HepG2 (cell line): Measurements from ENCODE around the gene MRPL38. TPM values are rescaled to one million over a fixed set of nuclear protein-coding genes. Genes with fewer than 3 reads are reported as not detected.
A peak's percentile ranks its signal among the peaks of the same experiment; 100 is the strongest.

ENCODE experiments used
- BRCA1 ChIP-seq: sonication (generic); formaldehyde crosslinking; IDR thresholded peaks from 2 replicates; pipeline ENCODE4 v1.4.0; 2020; ENCODE audit warnings: missing genetic modification reagents
- ETV6 ChIP-seq: sonication (generic); formaldehyde crosslinking; conservative IDR thresholded peaks from 2 replicates; pipeline ENCODE4 v1.4.0; 2020; ENCODE audit warnings: missing genetic modification reagents
- GABPB1 ChIP-seq: IDR thresholded peaks from 2 replicates; pipeline ENCODE4 v1.6.1; 2016; ENCODE audit warnings: mild to moderate bottlenecking, missing genetic modification reagents, moderate library complexity, missing compliant biosample characterization
- MXD4 ChIP-seq: IDR thresholded peaks from 2 replicates; pipeline ENCODE4 v1.6.1; 2016; ENCODE audit warnings: mild to moderate bottlenecking, missing biosample characterization, missing genetic modification reagents
- NFE2 ChIP-seq: sonication (generic); formaldehyde crosslinking; IDR thresholded peaks from 2 replicates; pipeline ENCODE4 v1.4.0; 2020; ENCODE audit warnings: missing genetic modification reagents
- NONO ChIP-seq, 2 experiments: fragments of 450-650 bp in 1 of 2; sonication (generic) in 1 of 2; formaldehyde crosslinking in 1 of 2; IDR thresholded peaks in 1 of 2; conservative IDR thresholded peaks in 1 of 2; 2 replicates each; pipeline versions ENCODE4 v1.6.1 to v1.8.0; 2017 to 2022; ENCODE audit warnings: mild to moderate bottlenecking in 1 of 2, missing genetic modification reagents in 1 of 2, moderate library complexity in 1 of 2
- ZNF276 ChIP-seq: sonication (generic); formaldehyde crosslinking; IDR thresholded peaks from 2 replicates; pipeline ENCODE4 v1.4.0; 2020; ENCODE audit warnings: mild to moderate bottlenecking, low read depth, missing genetic modification reagents
- ZNF776 ChIP-seq: sonication (generic); formaldehyde crosslinking; IDR thresholded peaks from 2 replicates; pipeline ENCODE4 v1.4.0; 2020; ENCODE audit warnings: mild to moderate bottlenecking, missing genetic modification reagents
- ZNF777 ChIP-seq: sonication (generic); formaldehyde crosslinking; IDR thresholded peaks from 2 replicates; pipeline ENCODE4 v1.4.0; 2020; ENCODE audit warnings: missing genetic modification reagents
- ZNF839 ChIP-seq: sonication (generic); formaldehyde crosslinking; IDR thresholded peaks from 2 replicates; pipeline ENCODE4 v1.4.0; 2020; ENCODE audit warnings: missing genetic modification reagents, mild to moderate bottlenecking, borderline replicate concordance
- ZSCAN21 ChIP-seq: sonication (generic); formaldehyde crosslinking; IDR thresholded peaks from 2 replicates; pipeline ENCODE4 v1.8.0; 2022; ENCODE audit warnings: mild to moderate bottlenecking, missing genetic modification reagents, moderate library complexity, borderline replicate concordance
- polyA plus RNA-seq, 8 experiments: library from polyadenylated mRNA; depleted of rRNA in 3 of 8; stranded (reverse) in 7 of 8; unstranded in 1 of 8; fragments of >200 nt; fragmentation: Illumina TruSeq in 4 of 8; extraction: Trizol in 4 of 8; gene quantifications; 2 replicates each; pipeline versions ENCODE4 v1.2.1 to v1.2.3, GENCODE V29; 2011 to 2016; ENCODE audit warnings: low read depth in 4 of 8, missing spikeins in 1 of 8, mixed read lengths in 1 of 8; ENCODE audit not compliant: insufficient read depth in 1 of 8
- total RNA-seq, 5 experiments: library from RNA; depleted of rRNA; stranded (reverse); fragments of >200 nt; fragmentation: Illumina TruSeq; extraction: Trizol; gene quantifications; 2 replicates each; pipeline ENCODE4 v1.2.3, GENCODE V29; 2016; ENCODE audit warnings: low read depth in 1 of 5
- TF ChIP-seq, protein P1 (sequence below), 2 experiments: fragments of 450-650 bp in 1 of 2; sonication (generic) in 1 of 2; formaldehyde crosslinking in 1 of 2; IDR thresholded peaks; 2 replicates each; pipeline versions ENCODE4 v1.6.1 to v1.8.0; 2016 to 2022; ENCODE audit warnings: antibody characterized with exemption in 1 of 2, mild to moderate bottlenecking in 1 of 2, missing genetic modification reagents in 1 of 2
- TF ChIP-seq, protein P2 (sequence below): sonication (generic); formaldehyde crosslinking; IDR thresholded peaks from 2 replicates; pipeline ENCODE4 v1.4.0; 2020; ENCODE audit warnings: missing genetic modification reagents
- TF ChIP-seq, protein P3 (sequence below): sonication (generic); formaldehyde crosslinking; IDR thresholded peaks from 2 replicates; pipeline ENCODE4 v1.8.1; 2023; ENCODE audit warnings: mild to moderate bottlenecking, missing genetic modification reagents, borderline replicate concordance

The MRPL38 gene
- total and polyA plus RNA-seq, 2 of the 13 experiments (the other 11 are each of a cell fraction or from before 2014, with no cell fraction given): 83.7 to 125 TPM

GRCh38 chr17:75896415-75897159, 8.1 kb downstream of the MRPL38 start, which contains the start of gene TRIM65 (continued):
- peak; percentile 89 for TF ChIP-seq ZNF776 (CRISPR knock-in tag)
- TF ChIP-seq, protein P1, sequence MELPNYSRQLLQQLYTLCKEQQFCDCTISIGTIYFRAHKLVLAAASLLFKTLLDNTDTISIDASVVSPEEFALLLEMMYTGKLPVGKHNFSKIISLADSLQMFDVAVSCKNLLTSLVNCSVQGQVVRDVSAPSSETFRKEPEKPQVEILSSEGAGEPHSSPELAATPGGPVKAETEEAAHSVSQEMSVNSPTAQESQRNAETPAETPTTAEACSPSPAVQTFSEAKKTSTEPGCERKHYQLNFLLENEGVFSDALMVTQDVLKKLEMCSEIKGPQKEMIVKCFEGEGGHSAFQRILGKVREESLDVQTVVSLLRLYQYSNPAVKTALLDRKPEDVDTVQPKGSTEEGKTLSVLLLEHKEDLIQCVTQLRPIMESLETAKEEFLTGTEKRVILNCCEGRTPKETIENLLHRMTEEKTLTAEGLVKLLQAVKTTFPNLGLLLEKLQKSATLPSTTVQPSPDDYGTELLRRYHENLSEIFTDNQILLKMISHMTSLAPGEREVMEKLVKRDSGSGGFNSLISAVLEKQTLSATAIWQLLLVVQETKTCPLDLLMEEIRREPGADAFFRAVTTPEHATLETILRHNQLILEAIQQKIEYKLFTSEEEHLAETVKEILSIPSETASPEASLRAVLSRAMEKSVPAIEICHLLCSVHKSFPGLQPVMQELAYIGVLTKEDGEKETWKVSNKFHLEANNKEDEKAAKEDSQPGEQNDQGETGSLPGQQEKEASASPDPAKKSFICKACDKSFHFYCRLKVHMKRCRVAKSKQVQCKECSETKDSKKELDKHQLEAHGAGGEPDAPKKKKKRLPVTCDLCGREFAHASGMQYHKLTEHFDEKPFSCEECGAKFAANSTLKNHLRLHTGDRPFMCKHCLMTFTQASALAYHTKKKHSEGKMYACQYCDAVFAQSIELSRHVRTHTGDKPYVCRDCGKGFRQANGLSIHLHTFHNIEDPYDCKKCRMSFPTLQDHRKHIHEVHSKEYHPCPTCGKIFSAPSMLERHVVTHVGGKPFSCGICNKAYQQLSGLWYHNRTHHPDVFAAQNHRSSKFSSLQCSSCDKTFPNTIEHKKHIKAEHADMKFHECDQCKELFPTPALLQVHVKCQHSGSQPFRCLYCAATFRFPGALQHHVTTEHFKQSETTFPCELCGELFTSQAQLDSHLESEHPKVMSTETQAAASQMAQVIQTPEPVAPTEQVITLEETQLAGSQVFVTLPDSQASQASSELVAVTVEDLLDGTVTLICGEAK (IDR thresholded peaks at IDR 0.05): no peak
- TF ChIP-seq, protein P1 (CRISPR knock-in tag; IDR thresholded peaks at IDR 0.05): peak; percentile 69; the same call in 1 of the 2 replicates
- TF ChIP-seq ETV6 (CRISPR knock-in tag): peak; percentile 25; the same call in 1 of the 2 replicates
- peak; percentile 59; the same call in 1 of the 2 replicates for TF ChIP-seq ZSCAN21 (CRISPR knock-in tag)
- peak; percentile 72 for TF ChIP-seq GABPB1 (CRISPR knock-in tag)
- no peak for TF ChIP-seq NFE2
- TF ChIP-seq ZNF276: 0 out of 2 replicates have a peak, but pooled peaks have one; percentile 69
- TF ChIP-seq, protein P2, sequence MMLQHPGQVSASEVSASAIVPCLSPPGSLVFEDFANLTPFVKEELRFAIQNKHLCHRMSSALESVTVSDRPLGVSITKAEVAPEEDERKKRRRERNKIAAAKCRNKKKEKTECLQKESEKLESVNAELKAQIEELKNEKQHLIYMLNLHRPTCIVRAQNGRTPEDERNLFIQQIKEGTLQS (CRISPR knock-in tag): peak; percentile 70
- TF ChIP-seq BRCA1 (CRISPR knock-in tag): no peak
- no peak; the same call in 1 of the 2 replicates for TF ChIP-seq ZNF839 (CRISPR knock-in tag)
- peak; percentile 90 for TF ChIP-seq ZNF777 (CRISPR knock-in tag)
- TF ChIP-seq MXD4 (CRISPR knock-in tag): peak; percentile 54; the same call in 1 of the 2 replicates
- TF ChIP-seq NONO (IDR thresholded peaks at IDR 0.05): no peak
- TF ChIP-seq NONO (CRISPR knock-in tag; conservative IDR thresholded peaks at IDR 0.05): peak; percentile 63
- TF ChIP-seq, protein P3, sequence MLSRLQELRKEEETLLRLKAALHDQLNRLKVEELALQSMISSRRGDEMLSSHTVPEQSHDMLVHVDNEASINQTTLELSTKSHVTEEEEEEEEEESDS (CRISPR knock-in tag): no peak
